ENCODE results near the gene ANKRD53. TPM values are rescaled to one million over a fixed set of nuclear protein-coding genes. Genes with fewer than 3 reads are reported as not detected.

Gene ANKRD53
- total RNA-seq, 1 experiment from 2014 or later, result 0.28 TPM

GRCh38 chr2:70943205-70943871 lies 35.1 kb upstream of the ANKRD53 start:
- DNase-seq (ENCODE audit: low spot score), result no peak

- DNase-seq (ENCODE audit: low spot score), result no peak
Measured at GRCh38 chr2:70944111-70944690, 34.2 kb upstream of the ANKRD53 start.

- peak; percentile 82 for DNase-seq (ENCODE audit: low spot score)
Measured at GRCh38 chr2:70946832-70947442, 31.5 kb upstream of the ANKRD53 start.

GRCh38 chr2:70947556-70948184 lies 30.8 kb upstream of the ANKRD53 start:
- no peak for DNase-seq (ENCODE audit: low spot score)

DNA sequence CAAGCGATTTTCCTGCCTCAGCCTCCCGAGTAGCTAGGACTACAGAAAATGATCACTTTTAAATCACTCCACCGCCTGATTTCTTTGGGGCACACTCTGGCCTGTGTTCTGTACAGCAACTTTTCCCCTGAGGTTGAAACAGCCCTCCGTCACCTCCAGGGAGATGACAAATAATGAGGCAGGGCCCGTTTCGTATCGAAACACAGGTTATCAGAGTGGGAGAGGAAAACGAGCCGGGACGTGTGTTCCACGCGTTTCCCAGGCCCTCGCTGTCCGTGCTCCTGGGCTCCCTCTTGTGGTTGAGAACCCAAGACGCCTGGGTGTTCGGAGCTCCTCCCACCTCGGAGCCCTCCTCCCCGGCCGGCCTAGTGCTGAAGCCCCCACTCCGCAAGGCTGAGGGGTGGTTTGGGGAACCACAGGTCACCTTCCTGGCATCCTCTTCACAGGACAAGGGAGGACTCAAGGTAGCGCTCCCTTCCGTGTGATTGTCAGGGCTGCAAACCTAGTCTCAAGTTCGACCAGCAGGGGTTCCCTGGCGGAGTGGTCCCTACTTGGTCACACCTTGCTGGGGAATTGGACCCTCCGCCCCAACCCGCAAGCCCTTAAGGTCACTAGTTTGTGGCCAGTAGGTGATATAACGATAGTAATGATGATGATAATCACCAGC lies 30.0 kb upstream of the ANKRD53 start:
- DNase-seq (ENCODE audit: low spot score), result peak; percentile 82

DNA sequence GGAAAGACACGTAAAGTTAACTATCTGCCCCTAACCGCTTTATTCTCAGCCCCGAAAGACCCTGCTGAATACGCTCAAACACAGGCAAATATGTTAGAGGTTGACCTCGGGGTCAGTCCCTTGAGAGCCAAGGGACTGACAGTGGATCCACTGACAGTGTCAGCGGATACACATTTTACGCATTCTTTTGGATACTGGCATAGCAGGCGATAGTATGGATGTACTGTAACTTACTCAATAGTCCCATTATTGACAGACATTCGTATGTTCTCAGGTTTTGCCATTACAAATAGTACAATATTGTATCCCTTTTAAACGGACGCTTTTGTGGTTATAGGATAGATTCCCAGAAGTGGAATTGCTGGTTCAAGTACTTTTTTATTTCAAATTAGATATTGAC lies 29.3 kb upstream of the ANKRD53 start:
- DNase-seq (ENCODE audit: low spot score), result no peak

- DNase-seq (ENCODE audit: low spot score), result no peak
Measured at GRCh38 chr2:70954886-70955285, 23.5 kb upstream of the ANKRD53 start.

DNA sequence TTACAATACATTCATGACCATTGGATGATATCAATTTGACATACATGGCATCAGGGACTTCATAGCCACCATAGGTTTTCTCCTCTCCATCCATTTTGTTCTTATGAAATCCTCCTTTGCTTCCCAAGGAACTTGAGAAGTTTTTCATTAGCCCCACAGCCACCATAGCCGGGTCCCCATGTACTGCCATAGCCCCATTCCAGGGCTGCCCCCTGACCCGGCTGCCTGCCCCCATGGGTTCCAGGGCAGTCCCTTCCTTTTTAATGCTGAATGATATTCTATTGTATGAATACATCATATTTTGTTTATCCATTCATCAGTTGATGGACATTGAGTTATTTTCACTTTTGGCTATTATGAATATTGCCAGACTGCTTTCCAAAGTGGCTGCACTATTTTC lies 22.3 kb upstream of the ANKRD53 start:
- DNase-seq (ENCODE audit: low spot score), result no peak

DNA sequence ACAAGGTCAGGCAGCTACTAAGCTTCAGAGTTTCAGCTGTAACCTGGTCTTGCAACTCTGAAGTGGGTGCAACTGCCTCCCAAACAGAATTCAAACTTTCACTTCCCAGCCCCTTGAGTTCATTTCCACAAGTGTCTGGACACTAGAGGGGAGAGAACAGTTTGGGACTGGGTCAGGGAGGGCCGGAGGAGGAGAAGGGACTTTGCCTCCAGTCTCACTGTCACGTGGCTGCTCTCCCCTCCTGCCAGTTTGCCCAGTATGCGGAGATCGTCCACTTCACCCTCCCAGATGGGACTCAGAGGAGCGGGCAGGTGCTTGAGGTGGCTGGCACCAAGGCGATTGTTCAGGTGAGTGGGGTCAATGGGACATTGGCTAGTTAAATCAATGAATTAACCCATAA lies 20.6 kb upstream of the ANKRD53 start:
- no peak for DNase-seq (ENCODE audit: low spot score)

- DNase-seq (ENCODE audit: low spot score), result no peak
Measured at GRCh38 chr2:70958759-70959158, 19.7 kb upstream of the ANKRD53 start.

GRCh38 chr2:70959271-70959761 lies 19.1 kb upstream of the ANKRD53 start:
- DNase-seq (ENCODE audit: low spot score), result no peak

DNA sequence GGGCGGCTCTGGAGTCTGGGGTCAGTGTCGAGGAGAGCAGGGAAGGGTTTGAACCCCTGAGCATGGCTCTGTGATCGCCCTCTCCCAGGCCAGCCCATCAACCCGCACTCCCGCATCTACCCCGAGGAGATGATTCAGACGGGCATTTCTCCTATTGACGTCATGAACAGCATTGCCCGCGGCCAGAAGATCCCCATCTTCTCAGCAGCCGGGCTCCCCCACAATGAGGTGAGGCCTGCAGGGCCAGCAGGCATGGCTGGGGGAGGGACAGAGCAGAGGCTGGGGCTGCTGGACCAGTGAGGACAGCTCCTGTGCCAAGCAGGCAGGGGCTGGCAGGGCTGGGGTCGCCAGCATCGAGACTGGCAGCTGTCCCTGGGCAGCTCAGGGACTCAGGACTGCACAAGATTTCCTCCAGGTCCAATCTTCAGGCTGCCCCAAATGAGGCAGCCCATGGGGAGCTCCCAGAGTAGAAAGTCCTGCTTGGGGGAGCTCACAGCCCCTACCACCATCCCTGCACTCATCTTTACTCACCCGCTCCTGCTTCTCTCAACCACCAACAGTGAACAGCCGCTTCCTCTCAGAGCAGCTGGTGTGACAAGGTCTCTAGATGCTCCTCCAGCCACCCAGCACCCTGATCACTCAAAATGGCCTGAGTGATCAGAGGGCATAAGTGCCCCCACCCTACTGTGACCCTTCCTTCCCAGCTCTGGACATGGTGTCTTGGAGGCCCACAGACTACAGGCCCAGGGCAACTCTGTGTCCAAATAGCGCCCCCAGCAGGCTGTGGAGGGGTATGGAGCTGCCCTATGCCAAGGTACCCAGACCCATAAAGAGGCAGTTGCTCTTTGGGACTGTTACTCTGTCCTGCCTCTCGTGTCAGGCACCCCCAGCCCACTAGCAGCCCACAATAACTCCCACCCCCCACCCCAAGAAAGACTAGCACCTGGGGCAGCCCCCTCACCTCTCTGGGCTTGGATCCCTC lies 18.3 kb upstream of the ANKRD53 start:
- no peak for DNase-seq (ENCODE audit: low spot score)

DNA sequence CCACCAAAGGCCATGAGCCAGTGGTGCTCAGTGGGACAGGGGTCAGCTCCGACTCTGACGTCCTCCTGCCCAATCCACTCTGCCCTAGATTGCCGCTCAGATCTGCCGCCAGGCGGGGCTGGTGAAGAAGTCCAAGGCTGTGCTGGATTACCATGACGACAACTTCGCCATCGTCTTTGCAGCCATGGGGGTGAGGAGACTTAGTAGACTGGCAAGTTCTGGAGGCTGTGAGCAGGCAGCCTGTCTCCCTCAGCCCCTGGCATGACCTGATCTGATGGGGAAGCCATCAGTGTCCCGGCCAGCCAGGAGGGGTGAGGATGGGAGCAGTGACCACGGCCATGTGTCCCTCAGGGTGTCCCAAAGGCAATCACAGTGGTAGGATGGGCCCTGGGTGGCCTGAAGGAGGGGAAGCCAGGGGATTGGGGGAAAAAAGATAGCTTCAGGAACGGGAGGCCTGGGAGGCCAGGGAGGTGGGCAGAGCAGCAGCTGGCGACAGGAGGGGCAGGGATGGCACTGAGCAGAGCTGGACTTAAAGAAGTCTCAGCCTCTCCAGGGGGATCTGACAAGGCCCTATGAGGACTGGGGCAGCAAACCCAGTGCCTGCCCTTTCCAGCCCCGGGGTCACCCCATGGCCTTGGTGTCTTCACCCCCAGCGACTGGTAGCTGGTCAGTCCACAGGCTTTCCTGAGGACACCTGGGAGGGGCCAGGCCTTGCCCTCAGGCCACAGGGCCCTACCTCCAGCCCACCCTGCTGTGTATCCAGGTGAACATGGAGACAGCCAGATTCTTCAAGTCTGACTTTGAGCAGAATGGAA lies 17.4 kb upstream of the ANKRD53 start:
- DNase-seq (ENCODE audit: low spot score), result no peak

GRCh38 chr2:70961648-70961994 lies 16.8 kb upstream of the ANKRD53 start:
- DNase-seq (ENCODE audit: low spot score), result no peak

GRCh38 chr2:70962211-70962884 lies 16.1 kb upstream of the ANKRD53 start:
- DNase-seq (ENCODE audit: low spot score), result no peak

DNA sequence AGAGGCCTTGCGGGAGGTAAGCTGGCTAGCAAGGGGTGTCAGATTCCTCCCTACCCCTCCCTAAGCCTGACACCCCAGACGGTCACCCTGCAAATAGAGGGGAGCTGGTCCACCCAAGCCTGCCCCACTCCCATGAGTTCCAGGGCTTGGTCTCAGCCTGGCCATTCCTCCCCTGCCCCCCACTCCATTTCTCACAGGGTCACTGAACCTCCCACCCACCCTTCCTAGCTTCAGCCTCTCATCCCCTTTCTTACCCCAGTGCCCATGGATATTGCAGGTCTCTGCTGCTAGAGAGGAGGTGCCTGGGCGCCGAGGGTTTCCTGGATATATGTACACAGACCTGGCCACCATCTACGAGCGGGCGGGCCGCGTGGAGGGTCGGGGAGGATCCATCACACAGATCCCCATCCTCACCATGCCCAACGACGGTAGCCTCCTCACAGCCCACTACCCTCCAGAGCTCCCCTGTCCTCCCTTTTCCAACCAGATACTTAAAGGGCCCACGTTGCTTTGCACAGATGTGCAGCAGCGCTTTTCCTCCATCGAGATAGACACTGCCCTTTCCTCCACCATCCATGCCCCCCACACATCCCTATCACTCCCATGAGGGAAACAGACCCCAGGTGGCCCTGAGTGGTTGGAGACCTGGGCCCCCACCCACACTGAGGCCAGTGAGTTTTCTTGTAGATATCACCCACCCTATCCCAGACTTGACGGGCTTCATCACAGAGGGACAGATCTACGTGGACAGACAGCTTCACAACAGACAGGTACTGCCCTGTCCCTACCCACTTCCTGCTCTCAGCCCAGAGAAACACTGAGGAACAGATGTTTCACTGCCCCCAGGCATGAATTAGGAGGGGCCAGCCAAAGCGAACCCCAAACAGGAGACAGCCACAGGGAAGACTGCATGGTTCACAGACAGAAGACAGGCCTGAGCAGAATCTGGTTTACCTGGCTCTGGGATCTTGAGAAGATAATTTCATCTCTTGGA lies 15.2 kb upstream of the ANKRD53 start:
- no peak for DNase-seq (ENCODE audit: low spot score)

- DNase-seq (ENCODE audit: low spot score), result no peak
Measured at GRCh38 chr2:70964133-70964532, 14.3 kb upstream of the ANKRD53 start.
